Lung (tissue), 12 donors: Measurements from ENCODE around the gene HS3ST4. TPM values are rescaled to one million over a fixed set of nuclear protein-coding genes. Genes with fewer than 3 reads are reported as not detected.

ENCODE experiments used
- ATAC-seq: fragments of 200-7000 bp; cut with Tn5 transposase; one replicate; pipeline ENCODE4 v1.9.1; 2020; ENCODE audit warnings: moderate number of reproducible peaks; ENCODE audit not compliant: insufficient read depth, low FRiP score
- DNase-seq, 3 donors: peaks; one replicate each; pipeline ENCODE4 v3.0.0-alpha.2; 2013 to 2017
- H3K27ac ChIP-seq, 2 donors: one replicate each; pipeline ENCODE4 v1.5.1; 2013; ENCODE audit warnings: mild to moderate bottlenecking in 2 of 2, moderate library complexity in 2 of 2, control low read depth in 1 of 2, inconsistent platforms in 1 of 2, low read depth in 1 of 2, low read length in 1 of 2
- H3K27me3 ChIP-seq, 3 donors: one replicate each; pipeline ENCODE4 v1.5.1; 2013; ENCODE audit warnings: low read length in 2 of 3; ENCODE audit not compliant: control insufficient read depth in 3 of 3, insufficient read depth in 3 of 3
- H3K36me3 ChIP-seq, 4 donors: one replicate each; pipeline ENCODE4 v1.5.1; 2013; ENCODE audit warnings: low read length in 4 of 4, mild to moderate bottlenecking in 1 of 4, moderate library complexity in 1 of 4; ENCODE audit not compliant: control insufficient read depth in 4 of 4, insufficient read depth in 4 of 4
- H3K4me1 ChIP-seq, 5 donors: one replicate each; pipeline ENCODE4 v1.5.1; 2013; ENCODE audit warnings: low read length in 5 of 5, mild to moderate bottlenecking in 2 of 5, moderate library complexity in 1 of 5; ENCODE audit not compliant: control insufficient read depth in 5 of 5, insufficient read depth in 5 of 5
- H3K4me3 ChIP-seq: one replicate; pipeline ENCODE4 v1.5.1; 2013; ENCODE audit warnings: mild to moderate bottlenecking, control low read depth, moderate library complexity
- H3K9ac ChIP-seq, 2 donors: one replicate each; pipeline ENCODE4 v1.5.1; 2013; ENCODE audit warnings: low read length in 2 of 2, control low read depth in 1 of 2; ENCODE audit not compliant: insufficient read depth in 1 of 2
- H3K9me3 ChIP-seq, 4 donors: one replicate each; pipeline ENCODE4 v1.5.1; 2013; ENCODE audit warnings: low read length in 3 of 4, mild to moderate bottlenecking in 1 of 4, moderate library complexity in 1 of 4; ENCODE audit not compliant: control insufficient read depth in 4 of 4, insufficient read depth in 3 of 4
- CTCF ChIP-seq: IDR thresholded peaks from 2 replicates; pipeline ENCODE4 v1.5.1; 2012; ENCODE audit warnings: mild to moderate bottlenecking; ENCODE audit errors: control extremely low read depth, extremely low read depth
- WGBS, 2 donors: extraction: QIAGEN DNeasy Blood & Tissue Kit; methylation state at CpG; one replicate each; pipeline ENCODE4 v1.1.7; 2013; 5-methylcytosine and 5-hydroxymethylcytosine counted together
- polyA plus RNA-seq, 2 donors: library from polyadenylated mRNA; stranded (reverse); fragments of 200-250 nt; gene quantifications; one replicate each; pipeline ENCODE4 v1.2.1, GENCODE V29; 2013
- total RNA-seq, 2 donors: library from RNA; depleted of rRNA in 1 of 2; stranded (reverse); fragments of >200 nt in 1 of 2; gene quantifications; one replicate each; pipeline ENCODE4 v1.2.1, GENCODE V29; 2014 to 2021
- donor health status: control.
- donor health status: control.
- donor health status: Bipolar disorder and iron deficiency.
- donor health status: healthy.
- donor health status: DM: yes; HTN: yes; CAD: no.

Gene HS3ST4
- total and polyA plus RNA-seq, 4 donors, result 0.06 to 0.15 TPM; not detected in 2

DNA sequence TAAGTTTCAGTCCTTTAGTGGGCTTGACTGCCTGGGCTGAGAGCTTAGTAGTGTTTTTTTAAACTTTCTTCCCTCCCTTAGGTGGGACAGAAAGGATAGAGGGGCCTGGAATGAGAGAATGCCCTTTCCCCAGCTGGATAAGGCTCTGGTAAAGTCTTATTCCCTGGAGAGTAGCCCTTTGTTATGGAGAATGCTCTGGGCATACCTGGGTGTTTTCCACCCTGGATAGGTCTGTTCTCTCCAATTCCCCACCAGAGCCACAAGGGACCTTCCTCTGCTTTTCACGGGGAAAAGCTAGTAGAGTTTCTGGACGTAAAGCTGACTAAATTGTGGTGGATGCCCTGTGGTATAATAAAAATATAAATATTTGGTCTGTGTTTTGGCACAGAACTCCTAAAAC lies 164.1 kb downstream of the HS3ST4 start:
- H3K9ac ChIP-seq, result no peak overlapping the region
- no peak for DNase-seq
- no peak for ATAC-seq
- H3K4me1 ChIP-seq, result no peaks in the 10 kb centered on the region
- no peaks in the 10 kb centered on the region for H3K27me3 ChIP-seq
- 21 to 31% methylated on average over 2 of the region's 2 CpGs for WGBS, 2 donors
- H3K27ac ChIP-seq, result no peak overlapping the region
- no peak for TF ChIP-seq CTCF
- no peak overlapping the region for H3K4me3 ChIP-seq
- H3K9me3 ChIP-seq, result no peaks in the 10 kb centered on the region
- no peaks in the 10 kb centered on the region for H3K36me3 ChIP-seq

DNA sequence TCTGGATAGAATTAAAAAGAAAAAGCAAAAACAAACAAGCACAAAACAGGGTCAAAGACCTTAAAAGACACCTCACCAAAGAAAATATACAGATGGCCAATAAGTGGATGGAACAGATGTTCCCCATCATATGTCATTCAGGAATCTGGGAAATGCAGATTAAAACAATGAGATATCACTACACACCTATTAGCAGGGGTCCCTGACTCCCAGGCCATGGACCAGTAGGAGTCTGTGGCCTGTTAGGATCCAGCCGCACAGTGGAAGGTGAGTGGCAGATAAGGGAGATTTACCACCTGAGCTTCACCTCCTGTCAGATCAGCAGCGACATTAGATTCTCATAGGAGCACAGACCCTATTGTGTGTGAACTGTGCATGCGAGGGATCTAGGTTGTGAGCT lies 167.9 kb downstream of the HS3ST4 start:
- no peak for TF ChIP-seq CTCF
- no peak for DNase-seq
- WGBS, 2 donors, result 68 to 73% methylated on average over 3 of the region's 3 CpGs

GRCh38 chr16:25867041-25867440 lies 175.3 kb downstream of the HS3ST4 start:
- H3K9ac ChIP-seq, result no peak overlapping the region
- H3K4me1 ChIP-seq, result no peaks in the 10 kb centered on the region
- no peak for DNase-seq
- no peaks in the 10 kb centered on the region for H3K36me3 ChIP-seq
- TF ChIP-seq CTCF, result no peak
- no peak for ATAC-seq
- H3K4me3 ChIP-seq, result no peak overlapping the region
- H3K27ac ChIP-seq, result no peak overlapping the region
- H3K9me3 ChIP-seq, result peaks cover 0 to 7% (median under 1%) of the 10 kb centered on the region in 4 donors
- H3K27me3 ChIP-seq, result no peaks in the 10 kb centered on the region
- WGBS, 2 donors, result 65 to 67% methylated on average over 2 of the region's 2 CpGs

More for the DNA sequence above, 167.9 kb downstream of the HS3ST4 start:
- Histone ChIP-seq H3K27ac (no peak overlapping the region), H3K4me3 (no peak overlapping the region), H3K27me3 (no peaks in the 10 kb centered on the region), H3K9me3 (peaks cover 0 to 2% (median 0%) of the 10 kb centered on the region in 4 donors), H3K9ac (no peak overlapping the region), H3K36me3 (no peaks in the 10 kb centered on the region), H3K4me1 (no peaks in the 10 kb centered on the region)
- ATAC-seq, result no peak

- Histone ChIP-seq H3K9me3 (peaks cover 0 to 7% (median 3%) of the 10 kb centered on the region in 4 donors), H3K4me3 (no peak overlapping the region), H3K36me3 (no peaks in the 10 kb centered on the region), H3K27me3 (no peaks in the 10 kb centered on the region), H3K27ac (no peak overlapping the region), H3K9ac (no peak overlapping the region), H3K4me1 (no peaks in the 10 kb centered on the region)
- TF ChIP-seq CTCF, result no peak
- no peak for DNase-seq
- WGBS, 2 donors, result 43 to 59% methylated on average over 6 of the region's 6 CpGs
- no peak for ATAC-seq
Measured at GRCh38 chr16:25868106-25868505, 176.3 kb downstream of the HS3ST4 start.
